Keratinocyte (primary cell): ENCODE measurements around the gene PEA15. TPM values are rescaled to one million over a fixed set of nuclear protein-coding genes. Genes with fewer than 3 reads are reported as not detected.

Experiments used
- DNase-seq: peaks from one replicate; pipeline ENCODE4 v3.0.0-alpha.2; 2011; ENCODE audit warnings: low read depth, missing footprints, low spot score
- FAIRE-seq: peaks from 2 replicates; lab custom pipeline; 2011; peaks lifted over from hg19 to GRCh38; lab: Jason Lieb, UNC
- H2AFZ ChIP-seq: 2 replicates; pipeline ENCODE4 v1.6.0; 2012; ENCODE audit warnings: low read length, control low read depth, inconsistent platforms; ENCODE audit not compliant: control insufficient read depth
- H3K27ac ChIP-seq: 2 replicates; pipeline ENCODE4 v1.5.1; 2011; ENCODE audit warnings: low read length; ENCODE audit not compliant: control insufficient read depth, insufficient read depth
- H3K27me3 ChIP-seq: 3 replicates; pipeline ENCODE4 v1.6.0; 2011; ENCODE audit warnings: low read length; ENCODE audit not compliant: control insufficient read depth, insufficient read depth; ENCODE audit errors: extremely low read depth
- H3K36me3 ChIP-seq, 2 experiments: 2 replicates in 1 of 2; 3 replicates in 1 of 2; pipeline ENCODE4 v1.5.1; 2011; ENCODE audit warnings: low read length in 2 of 2, mild to moderate bottlenecking in 1 of 2; ENCODE audit not compliant: control insufficient read depth in 2 of 2, insufficient read depth in 2 of 2; ENCODE audit errors: extremely low read depth in 1 of 2
- H3K4me1 ChIP-seq: 3 replicates; pipeline ENCODE4 v1.5.1; 2011; ENCODE audit warnings: low read length; ENCODE audit not compliant: control insufficient read depth, insufficient read depth; ENCODE audit errors: extremely low read depth
- H3K4me2 ChIP-seq: 3 replicates; pipeline ENCODE4 v1.6.0; 2011; ENCODE audit warnings: low read depth, low read length; ENCODE audit not compliant: control insufficient read depth, insufficient read depth; ENCODE audit errors: extremely low read depth
- H3K4me3 ChIP-seq, 3 experiments: fragments of 200-600 bp in 1 of 3; sonication (generic) in 1 of 3; 2 replicates in 2 of 3; 3 replicates in 1 of 3; pipeline ENCODE4 v1.5.1; 2011 to 2016; ENCODE audit warnings: low read length in 3 of 3, mild to moderate bottlenecking in 3 of 3, control low read depth in 2 of 3, inconsistent platforms in 1 of 3, low read depth in 1 of 3, mixed read lengths in 1 of 3, mixed run types in 1 of 3, moderate library complexity in 1 of 3; ENCODE audit not compliant: control insufficient read depth in 2 of 3, insufficient read depth in 2 of 3; ENCODE audit errors: extremely low read depth in 1 of 3
- H3K79me2 ChIP-seq: 2 replicates; pipeline ENCODE4 v1.6.0; 2012; ENCODE audit warnings: low read length; ENCODE audit not compliant: control insufficient read depth, insufficient read depth
- H3K9ac ChIP-seq: 3 replicates; pipeline ENCODE4 v1.6.0; 2011; ENCODE audit warnings: low read length; ENCODE audit not compliant: control insufficient read depth, insufficient read depth; ENCODE audit errors: extremely low read depth
- H3K9me1 ChIP-seq: 3 replicates; pipeline ENCODE4 v1.6.0; 2011; ENCODE audit warnings: low read length; ENCODE audit not compliant: control insufficient read depth, insufficient read depth; ENCODE audit errors: extremely low read depth
- H3K9me3 ChIP-seq: 2 replicates; pipeline ENCODE4 v1.5.1; 2012; ENCODE audit warnings: low read depth, low read length; ENCODE audit not compliant: control insufficient read depth
- H4K20me1 ChIP-seq: 3 replicates; pipeline ENCODE4 v1.6.0; 2011; ENCODE audit warnings: low read length; ENCODE audit not compliant: control insufficient read depth, insufficient read depth; ENCODE audit errors: extremely low read depth
- EZH2 ChIP-seq: IDR thresholded peaks from one replicate; pipeline ENCODE4 v1.6.1; 2012; ENCODE audit warnings: inconsistent platforms, mild to moderate bottlenecking, low read length, moderate library complexity
- dilution Hi-C: fragments of 300-500 bp; cut with MboI; formaldehyde crosslinking; loops from one replicate; pipeline ENCODE4 v1.7.0; 2020; ENCODE audit warnings: low sequenced_read_pairs; ENCODE audit not compliant: extremely low pct_ligation_motif_present
- polyA plus RNA-seq, 5 experiments: library from polyadenylated mRNA; depleted of rRNA in 3 of 5; stranded (reverse) in 3 of 5; stranded (forward) in 1 of 5; unstranded in 1 of 5; fragments of >200 nt; gene quantifications; 1 replicate in 1 of 5; 2 replicates in 3 of 5; 3 replicates in 1 of 5; pipeline versions ENCODE4 v1.2.1 to v1.2.3, GENCODE V29; 2011 to 2012; ENCODE audit warnings: missing spikeins in 2 of 5, low read depth in 1 of 5, low replicate concordance in 1 of 5
- TF ChIP-seq, protein P1 (sequence below), 3 experiments: IDR thresholded peaks in 1 of 3; conservative IDR thresholded peaks in 1 of 3; optimal IDR thresholded peaks in 1 of 3; 2 replicates in 2 of 3; 3 replicates in 1 of 3; pipeline versions ENCODE3 to v1.5.1; 2011; ENCODE audit warnings: low read length in 3 of 3, mild to moderate bottlenecking in 3 of 3, moderate library complexity in 2 of 3, control low read depth in 1 of 3, inconsistent platforms in 1 of 3; ENCODE audit not compliant: insufficient read depth in 2 of 3; ENCODE audit errors: extremely low read depth in 1 of 3

PEA15 gene
- polyA plus RNA-seq, 1 donor (not counting 4 experiments of a cell fraction or from before 2014, with no cell fraction given) = 367 TPM

DNA sequence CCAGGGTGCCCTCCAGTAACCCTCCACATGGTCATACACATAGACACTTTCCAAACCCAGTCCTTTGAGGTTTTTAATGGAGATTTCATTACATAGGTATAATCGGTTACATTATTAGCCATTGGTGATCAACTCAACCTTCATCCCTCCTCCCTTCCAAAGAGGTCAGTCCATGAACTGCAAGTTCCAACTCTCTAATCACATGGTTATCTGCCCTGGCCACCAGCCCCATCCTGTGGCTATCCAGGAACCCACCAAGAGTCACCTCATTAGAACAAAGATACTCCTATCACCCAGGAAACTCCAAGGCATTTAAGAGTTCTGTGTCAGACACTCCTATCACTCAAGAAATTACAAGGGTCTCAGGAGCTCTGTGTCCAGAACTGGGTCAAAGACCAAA is 41.6 kb upstream of the PEA15 start:
- H3K27ac ChIP-seq = no peak overlapping the region
- TF ChIP-seq, protein P1, sequence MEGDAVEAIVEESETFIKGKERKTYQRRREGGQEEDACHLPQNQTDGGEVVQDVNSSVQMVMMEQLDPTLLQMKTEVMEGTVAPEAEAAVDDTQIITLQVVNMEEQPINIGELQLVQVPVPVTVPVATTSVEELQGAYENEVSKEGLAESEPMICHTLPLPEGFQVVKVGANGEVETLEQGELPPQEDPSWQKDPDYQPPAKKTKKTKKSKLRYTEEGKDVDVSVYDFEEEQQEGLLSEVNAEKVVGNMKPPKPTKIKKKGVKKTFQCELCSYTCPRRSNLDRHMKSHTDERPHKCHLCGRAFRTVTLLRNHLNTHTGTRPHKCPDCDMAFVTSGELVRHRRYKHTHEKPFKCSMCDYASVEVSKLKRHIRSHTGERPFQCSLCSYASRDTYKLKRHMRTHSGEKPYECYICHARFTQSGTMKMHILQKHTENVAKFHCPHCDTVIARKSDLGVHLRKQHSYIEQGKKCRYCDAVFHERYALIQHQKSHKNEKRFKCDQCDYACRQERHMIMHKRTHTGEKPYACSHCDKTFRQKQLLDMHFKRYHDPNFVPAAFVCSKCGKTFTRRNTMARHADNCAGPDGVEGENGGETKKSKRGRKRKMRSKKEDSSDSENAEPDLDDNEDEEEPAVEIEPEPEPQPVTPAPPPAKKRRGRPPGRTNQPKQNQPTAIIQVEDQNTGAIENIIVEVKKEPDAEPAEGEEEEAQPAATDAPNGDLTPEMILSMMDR (optimal IDR thresholded peaks at IDR 0.05 in 1 of 3, IDR thresholded peaks at IDR 0.05 in 1 of 3, conservative IDR thresholded peaks at IDR 0.05 in 1 of 3; ENCODE audit: extremely low read depth in 1 of 3, insufficient read depth in 2 of 3, low read length in 3 of 3) = no peak
- H3K4me2 ChIP-seq = no peak overlapping the region
- H3K4me3 ChIP-seq = no peak overlapping the region
- no peaks in the 10 kb centered on the region for H4K20me1 ChIP-seq
- dilution Hi-C loops = no loop called here
- DNase-seq (no peak), FAIRE-seq (no peak)
- H3K36me3 ChIP-seq = no peaks in the 10 kb centered on the region
- H3K9ac ChIP-seq = no peak overlapping the region
- H3K27me3 ChIP-seq = peaks cover 5% of the 10 kb centered on the region
- no peaks in the 10 kb centered on the region for H3K9me3 ChIP-seq
- H2AFZ ChIP-seq = no peak overlapping the region
- no peaks in the 10 kb centered on the region for H3K9me1 ChIP-seq
- H3K79me2 ChIP-seq = no peaks in the 10 kb centered on the region
- H3K4me1 ChIP-seq = no peaks in the 10 kb centered on the region

DNA sequence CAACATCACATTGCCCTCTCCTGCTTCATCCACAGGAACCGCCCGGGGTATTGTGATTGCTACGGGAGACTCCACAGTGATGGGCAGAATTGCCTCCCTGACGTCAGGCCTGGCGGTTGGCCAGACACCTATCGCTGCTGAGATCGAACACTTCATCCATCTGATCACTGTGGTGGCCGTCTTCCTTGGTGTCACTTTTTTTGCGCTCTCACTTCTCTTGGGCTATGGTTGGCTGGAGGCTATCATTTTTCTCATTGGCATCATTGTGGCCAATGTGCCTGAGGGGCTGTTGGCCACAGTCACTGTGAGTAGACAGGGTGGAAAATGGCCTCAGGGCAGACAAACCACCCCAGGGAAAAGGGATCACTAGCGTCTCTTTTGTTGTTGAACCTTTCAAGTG is 41.1 kb upstream of the PEA15 start:
- Histone ChIP-seq H3K4me2 (no peak overlapping the region), H3K9me3 (no peaks in the 10 kb centered on the region), H3K27me3 (peaks cover 5% of the 10 kb centered on the region), H3K9me1 (no peaks in the 10 kb centered on the region), H2AFZ (no peak overlapping the region), H3K4me1 (no peaks in the 10 kb centered on the region), H3K27ac (no peak overlapping the region), H4K20me1 (no peaks in the 10 kb centered on the region), H3K36me3 (no peaks in the 10 kb centered on the region), H3K4me3 (no peak overlapping the region), H3K9ac (no peak overlapping the region), H3K79me2 (no peaks in the 10 kb centered on the region)
- TF ChIP-seq, protein P1 (optimal IDR thresholded peaks at IDR 0.05 in 1 of 3, IDR thresholded peaks at IDR 0.05 in 1 of 3, conservative IDR thresholded peaks at IDR 0.05 in 1 of 3; ENCODE audit: extremely low read depth in 1 of 3, insufficient read depth in 2 of 3, low read length in 3 of 3) = no peak
- TF ChIP-seq EZH2 = no peak
- dilution Hi-C loops = no loop called here
- FAIRE-seq (no peak), DNase-seq (no peak)
